ENCODE data around the gene SPTBN1.

DNA sequence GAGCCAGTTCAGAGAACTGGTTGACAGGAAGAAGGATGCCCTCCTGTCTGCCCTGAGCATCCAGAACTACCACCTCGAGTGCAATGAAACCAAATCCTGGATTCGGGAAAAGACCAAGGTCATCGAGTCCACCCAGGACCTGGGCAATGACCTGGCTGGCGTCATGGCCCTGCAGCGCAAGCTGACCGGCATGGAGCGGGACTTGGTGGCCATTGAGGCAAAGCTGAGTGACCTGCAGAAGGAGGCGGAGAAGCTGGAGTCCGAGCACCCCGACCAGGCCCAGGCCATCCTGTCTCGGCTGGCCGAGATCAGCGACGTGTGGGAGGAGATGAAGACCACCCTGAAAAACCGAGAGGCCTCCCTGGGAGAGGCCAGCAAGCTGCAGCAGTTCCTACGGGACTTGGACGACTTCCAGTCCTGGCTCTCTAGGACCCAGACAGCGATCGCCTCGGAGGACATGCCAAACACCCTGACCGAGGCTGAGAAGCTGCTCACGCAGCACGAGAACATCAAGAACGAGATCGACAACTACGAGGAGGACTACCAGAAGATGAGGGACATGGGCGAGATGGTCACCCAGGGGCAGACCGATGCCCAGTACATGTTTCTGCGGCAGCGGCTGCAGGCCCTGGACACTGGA is 174.9 kb downstream of the SPTBN1 start:
- TF ChIP-seq, protein P1, sequence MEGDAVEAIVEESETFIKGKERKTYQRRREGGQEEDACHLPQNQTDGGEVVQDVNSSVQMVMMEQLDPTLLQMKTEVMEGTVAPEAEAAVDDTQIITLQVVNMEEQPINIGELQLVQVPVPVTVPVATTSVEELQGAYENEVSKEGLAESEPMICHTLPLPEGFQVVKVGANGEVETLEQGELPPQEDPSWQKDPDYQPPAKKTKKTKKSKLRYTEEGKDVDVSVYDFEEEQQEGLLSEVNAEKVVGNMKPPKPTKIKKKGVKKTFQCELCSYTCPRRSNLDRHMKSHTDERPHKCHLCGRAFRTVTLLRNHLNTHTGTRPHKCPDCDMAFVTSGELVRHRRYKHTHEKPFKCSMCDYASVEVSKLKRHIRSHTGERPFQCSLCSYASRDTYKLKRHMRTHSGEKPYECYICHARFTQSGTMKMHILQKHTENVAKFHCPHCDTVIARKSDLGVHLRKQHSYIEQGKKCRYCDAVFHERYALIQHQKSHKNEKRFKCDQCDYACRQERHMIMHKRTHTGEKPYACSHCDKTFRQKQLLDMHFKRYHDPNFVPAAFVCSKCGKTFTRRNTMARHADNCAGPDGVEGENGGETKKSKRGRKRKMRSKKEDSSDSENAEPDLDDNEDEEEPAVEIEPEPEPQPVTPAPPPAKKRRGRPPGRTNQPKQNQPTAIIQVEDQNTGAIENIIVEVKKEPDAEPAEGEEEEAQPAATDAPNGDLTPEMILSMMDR (IDR thresholded peaks at IDR 0.05): no peak
- no peak for TF ChIP-seq POLR2A (IDR thresholded peaks at IDR 0.05)
